T-cell (primary cell): ENCODE data around the gene PRG2. TPM values are rescaled to one million over a fixed set of nuclear protein-coding genes. Genes with fewer than 3 reads are reported as not detected.

Experiments
- ATAC-seq, 4 experiments: fragments of 200-7000 bp in 3 of 4; fragments of 150-1000 bp in 1 of 4; cut with Tn5 transposase; replicated peaks in 1 of 4; 1 replicate in 3 of 4; 2 replicates in 1 of 4; pipeline ENCODE4 v1.10.0; 2021; ENCODE audit warnings: moderate library complexity in 3 of 4, mild to moderate bottlenecking in 2 of 4, moderate number of reproducible peaks in 1 of 4
- CTCF ChIA-PET, 2 donors: fragments of 300-600 bp; sonication (Branson Sonifier 250); formaldehyde crosslinking; loops; one replicate each; lab custom pipeline; 2022; ENCODE audit warnings: antibody characterized with exemption in 2 of 2; lab: Charles Lee
- POLR2A ChIA-PET, 2 donors: fragments of 300-600 bp; sonication (Branson Sonifier 250); formaldehyde crosslinking; loops; one replicate each; lab custom pipeline; 2022; ENCODE audit warnings: antibody characterized with exemption in 2 of 2; lab: Charles Lee
- DNase-seq, 35 experiments: peaks; one replicate each; pipeline versions ENCODE4 v3.0.0 to v3.0.0-alpha.2; 2013 to 2023
- H3K27ac ChIP-seq: one replicate; pipeline ENCODE4 v1.5.1; 2013; ENCODE audit warnings: low read length
- H3K27me3 ChIP-seq, 2 experiments: replicated peaks in 1 of 2; 1 replicate in 1 of 2; 2 replicates in 1 of 2; pipeline versions ENCODE4 v1.6.1 to v1.7.0; 2013; ENCODE audit warnings: low read length in 1 of 2, mixed read lengths in 1 of 2; ENCODE audit not compliant: control insufficient read depth in 2 of 2, insufficient read depth in 2 of 2; ENCODE audit errors: extremely low read depth in 1 of 2
- H3K36me3 ChIP-seq, 2 donors: 1 replicate in 1 of 2; 2 replicates in 1 of 2; pipeline versions ENCODE4 v1.6.1 to v1.7.0; 2013; ENCODE audit warnings: low read length in 1 of 2; ENCODE audit not compliant: control insufficient read depth in 2 of 2, insufficient read depth in 1 of 2; ENCODE audit errors: extremely low read depth in 1 of 2
- H3K4me1 ChIP-seq, 2 experiments: 1 replicate in 1 of 2; 2 replicates in 1 of 2; pipeline versions ENCODE4 v1.6.1 to v1.7.0; 2013; ENCODE audit warnings: low read length in 2 of 2, mixed read lengths in 1 of 2; ENCODE audit not compliant: insufficient read depth in 2 of 2, control insufficient read depth in 1 of 2; ENCODE audit errors: extremely low read depth in 1 of 2
- H3K4me3 ChIP-seq, 2 donors: 1 replicate in 1 of 2; 2 replicates in 1 of 2; pipeline versions ENCODE4 v1.5.1 to v1.7.0; 2013; ENCODE audit warnings: mild to moderate bottlenecking in 2 of 2, low read length in 1 of 2, moderate library complexity in 1 of 2; ENCODE audit not compliant: control insufficient read depth in 1 of 2; ENCODE audit errors: extremely low read depth in 1 of 2
- H3K9me3 ChIP-seq: 2 replicates; pipeline ENCODE4 v1.7.0; 2013
- H3K27ac Mint-ChIP-seq, 2 donors: one replicate each; pipeline ENCODE4 v1.8.0; 2020 to 2021; ENCODE audit warnings: mild to moderate bottlenecking in 2 of 2, mixed read lengths in 2 of 2
- H3K27me3 Mint-ChIP-seq, 2 donors: one replicate each; pipeline ENCODE4 v1.8.0; 2021 to 2022; ENCODE audit warnings: mixed read lengths in 2 of 2
- H3K36me3 Mint-ChIP-seq: one replicate; pipeline ENCODE4 v1.8.0; 2021; ENCODE audit warnings: mixed read lengths
- H3K4me1 Mint-ChIP-seq, 3 donors: one replicate each; pipeline ENCODE4 v1.8.0; 2020 to 2022; ENCODE audit warnings: mixed read lengths in 3 of 3, mild to moderate bottlenecking in 1 of 3
- H3K4me3 Mint-ChIP-seq, 3 donors: one replicate each; pipeline ENCODE4 v1.8.0; 2020 to 2022; ENCODE audit warnings: mild to moderate bottlenecking in 3 of 3, mixed read lengths in 3 of 3, moderate library complexity in 3 of 3
- H3K9me3 Mint-ChIP-seq, 3 donors: one replicate each; pipeline ENCODE4 v1.8.0; 2020 to 2022; ENCODE audit warnings: mixed read lengths in 3 of 3
- WGBS: methylation state at CpG from one replicate; pipeline ENCODE4 v1.1.5; 2013; ENCODE audit warnings: missing lambda C conversion rate; ENCODE audit not compliant: insufficient coverage; 5-methylcytosine and 5-hydroxymethylcytosine counted together
- total RNA-seq, 35 experiments: library from RNA in 6 of 35; stranded (reverse) in 6 of 35; fragments of 120-200 nt in 1 of 35; gene quantifications; one replicate each; pipeline versions ENCODE4 v1.2.1 to v1.2.4 and lab custom pipeline; 2013 to 2026

PRG2 gene
- total RNA-seq, 5 donors from 2014 or later (not counting 1 experiment from before 2014, with no cell fraction given), result 0.33 to 0.72 (median 0.39) TPM; not detected in 1

- H3K4me3 ChIP-seq, result no peak overlapping the region
- H3K4me1 ChIP-seq, result peaks cover 0 to 8% of the 10 kb centered on the region in 2 experiments
- WGBS, result 93% methylated on average over 9 of the region's 10 CpGs
- ATAC-seq (no peak), DNase-seq (no peak)
- ChIA-PET CTCF (interaction anchor here (0.7 to 1.7 kb wide), 5 partner anchors 139 to 398 kb away, joined by 3 to 11 read pairs (median 4); no protein-coding TSS in a partner anchor), POLR2A (interaction anchor here in 1 of 2 donors (1.2 kb wide), 1 partner anchor 297 kb away, joined by 3 read pairs; no protein-coding TSS in a partner anchor)
- Mint-ChIP-seq H3K4me1 (peaks cover 0 to 3% (median 3%) of the 10 kb centered on the region in 3 donors), H3K4me3 (no peak overlapping the region), H3K9me3 (no peaks in the 10 kb centered on the region), H3K27me3 (no peaks in the 10 kb centered on the region), H3K36me3 (no peaks in the 10 kb centered on the region), H3K27ac (no peak overlapping the region)
- H3K36me3 ChIP-seq, result no peaks in the 10 kb centered on the region
- H3K27me3 ChIP-seq, result peaks cover 0 to 11% of the 10 kb centered on the region in 2 experiments
- H3K9me3 ChIP-seq, result no peaks in the 10 kb centered on the region
- no peak overlapping the region for H3K27ac ChIP-seq
These were observed 45.6 kb downstream of the PRG2 start for GRCh38 chr11:57344826-57345225.

- H3K9me3 Mint-ChIP-seq, result no peaks in the 10 kb centered on the region
- Histone ChIP-seq H3K4me3 (no peak overlapping the region), H3K27me3 (peaks cover 0 to 8% of the 10 kb centered on the region in 2 experiments), H3K9me3 (no peaks in the 10 kb centered on the region), H3K36me3 (no peaks in the 10 kb centered on the region), H3K27ac (no peak overlapping the region), H3K4me1 (peaks cover 0 to 6% of the 10 kb centered on the region in 2 experiments)
- no peak overlapping the region for H3K27ac Mint-ChIP-seq
- H3K36me3 Mint-ChIP-seq, result no peaks in the 10 kb centered on the region
- WGBS, result 60% methylated on average over 2 of the region's 7 CpGs
- CTCF ChIA-PET, result interaction anchor here in 1 of 2 donors (1.1 kb wide), 1 partner anchor 140 kb away, joined by 3 read pairs; no protein-coding TSS in a partner anchor
- DNase-seq (no peak), ATAC-seq (no peak)
- H3K4me3 Mint-ChIP-seq, result no peak overlapping the region
- H3K27me3 Mint-ChIP-seq, result no peaks in the 10 kb centered on the region
- peaks cover 0 to 2% (median 2%) of the 10 kb centered on the region in 3 donors for H3K4me1 Mint-ChIP-seq
- POLR2A ChIA-PET, result no interaction called here
These were observed 46.6 kb downstream of the PRG2 start for GRCh38 chr11:57343825-57344224.

- Histone ChIP-seq H3K36me3 (no peaks in the 10 kb centered on the region), H3K4me1 (peaks cover 0 to 6% of the 10 kb centered on the region in 2 experiments), H3K4me3 (no peak overlapping the region), H3K9me3 (no peaks in the 10 kb centered on the region), H3K27me3 (peaks cover 0 to 8% of the 10 kb centered on the region in 2 experiments), H3K27ac (no peak overlapping the region)
- ChIA-PET POLR2A (interaction anchor here in 1 of 2 donors (0.6 kb wide), 1 partner anchor 361 kb away, joined by 5 read pairs; no protein-coding TSS in a partner anchor), CTCF (interaction anchor here in 1 of 2 donors (0.6 kb wide), 1 partner anchor 185 kb away, joined by 6 read pairs; no protein-coding TSS in a partner anchor)
- no peaks in the 10 kb centered on the region for H3K27me3 Mint-ChIP-seq
- no peak for ATAC-seq
- H3K27ac Mint-ChIP-seq, result no peak overlapping the region
- DNase-seq, result no peak
- no peak overlapping the region for H3K4me3 Mint-ChIP-seq
- peaks cover 0 to 2% (median 2%) of the 10 kb centered on the region in 3 donors for H3K4me1 Mint-ChIP-seq
- no peaks in the 10 kb centered on the region for H3K9me3 Mint-ChIP-seq
- 82% methylated on average over 6 of the region's 11 CpGs for WGBS
- no peaks in the 10 kb centered on the region for H3K36me3 Mint-ChIP-seq
These were observed 47.7 kb downstream of the PRG2 start for GRCh38 chr11:57342702-57343101.

- H3K27me3 ChIP-seq, result peaks cover 0 to 6% of the 10 kb centered on the region in 2 experiments
- H3K9me3 Mint-ChIP-seq, result no peaks in the 10 kb centered on the region
- H3K36me3 Mint-ChIP-seq, result no peaks in the 10 kb centered on the region
- H3K4me1 Mint-ChIP-seq, result peaks cover 2 to 9% (median 7%) of the 10 kb centered on the region in 3 donors
- peaks cover 3 to 9% of the 10 kb centered on the region in 2 experiments for H3K4me1 ChIP-seq
- no peaks in the 10 kb centered on the region for H3K27me3 Mint-ChIP-seq
- H3K27ac ChIP-seq, result no peak overlapping the region
- WGBS, result 65% methylated on average over 2 of the region's 6 CpGs
- H3K27ac Mint-ChIP-seq, result no peak overlapping the region
- no peaks in the 10 kb centered on the region for H3K36me3 ChIP-seq
- no peak overlapping the region for H3K4me3 Mint-ChIP-seq
- DNase-seq, result no peak
- no peaks in the 10 kb centered on the region for H3K9me3 ChIP-seq
- H3K4me3 ChIP-seq, result no peak overlapping the region
- ChIA-PET POLR2A (no interaction called here), CTCF (interaction anchor here in 1 of 2 donors (0.6 kb wide), 1 partner anchor 1817 kb away, joined by 5 read pairs; no protein-coding TSS in a partner anchor)
- ATAC-seq, result no peak
These were observed 49.1 kb downstream of the PRG2 start for GRCh38 chr11:57341250-57341808.

- Mint-ChIP-seq H3K4me3 (no peak overlapping the region), H3K9me3 (no peaks in the 10 kb centered on the region), H3K4me1 (peaks cover 11 to 13% (median 11%) of the 10 kb centered on the region in 3 donors), H3K27ac (no peak overlapping the region), H3K36me3 (no peaks in the 10 kb centered on the region), H3K27me3 (no peaks in the 10 kb centered on the region)
- Histone ChIP-seq H3K9me3 (no peaks in the 10 kb centered on the region), H3K4me3 (no peak overlapping the region), H3K36me3 (no peaks in the 10 kb centered on the region), H3K27me3 (peaks cover 0 to 6% of the 10 kb centered on the region in 2 experiments), H3K4me1 (peaks cover 3 to 9% of the 10 kb centered on the region in 2 experiments), H3K27ac (no peak overlapping the region)
- 48% methylated on average over 9 of the region's 12 CpGs for WGBS
- CTCF ChIA-PET, result interaction anchor here in 1 of 2 donors (0.6 to 0.8 kb wide), 2 partner anchors 15 to 383 kb away, joined by 3 to 5 read pairs; no protein-coding TSS in a partner anchor
- POLR2A ChIA-PET, result interaction anchor here in 1 of 2 donors (0.6 kb wide), 1 partner anchor 119 kb away, joined by 3 read pairs; no protein-coding TSS in a partner anchor
- no peak for DNase-seq
- no peak for ATAC-seq
These were observed 50.3 kb downstream of the PRG2 start for GRCh38 chr11:57340039-57340615.

GRCh38 chr11:57339328-57339727 is 51.1 kb downstream of the PRG2 start:
- POLR2A ChIA-PET, result no interaction called here
- CTCF ChIA-PET, result interaction anchor here in 1 of 2 donors (0.6 kb wide), 1 partner anchor 384 kb away, joined by 5 read pairs; no protein-coding TSS in a partner anchor
- Mint-ChIP-seq H3K9me3 (no peaks in the 10 kb centered on the region), H3K27me3 (no peaks in the 10 kb centered on the region), H3K4me1 (peaks cover 19 to 20% (median 19%) of the 10 kb centered on the region in 3 donors), H3K27ac (no peak overlapping the region), H3K36me3 (peaks cover 2% of the 10 kb centered on the region), H3K4me3 (no peak overlapping the region)
- DNase-seq (no peak), ATAC-seq (no peak)
- Histone ChIP-seq H3K4me3 (no peak overlapping the region), H3K9me3 (no peaks in the 10 kb centered on the region), H3K27me3 (peaks cover 0 to 6% of the 10 kb centered on the region in 2 experiments), H3K4me1 (peaks cover 9 to 16% of the 10 kb centered on the region in 2 experiments), H3K27ac (no peak overlapping the region), H3K36me3 (no peaks in the 10 kb centered on the region)
- 80% methylated on average over 4 of the region's 5 CpGs for WGBS
